Kasumi-1 (cell line): ENCODE data around the gene EP300.
"Not testable (repeated sequence)": the region's sequence is repeated elsewhere in the genome, so short reads cannot be mapped to it uniquely, and the experiment has no call there.

Source experiments
- DNase-seq, 2 experiments: peaks; one replicate each; lab custom pipeline; 2025; lab: John Stamatoyannopoulos, UW

The EP300 gene

DNA sequence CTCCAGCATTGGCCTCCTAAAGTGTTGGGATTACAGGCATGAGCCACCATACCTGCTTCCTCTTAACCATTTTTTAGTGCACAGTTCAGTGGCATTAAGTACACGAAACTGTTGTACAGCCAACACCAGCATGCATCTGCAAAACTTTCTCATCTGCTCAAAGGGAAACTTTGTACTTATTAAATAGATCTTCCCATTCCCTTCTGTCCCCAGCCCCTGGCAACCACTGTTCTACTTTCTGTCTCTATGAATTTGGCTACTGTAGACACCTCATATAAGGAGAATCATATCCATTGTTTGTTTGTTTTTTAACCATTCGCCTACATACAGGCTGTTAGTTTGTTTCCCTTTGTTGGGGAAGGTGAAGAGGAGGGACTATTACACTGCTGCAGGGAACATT lies 6.5 kb upstream of the EP300 start:
- no peak for DNase-seq

DNA sequence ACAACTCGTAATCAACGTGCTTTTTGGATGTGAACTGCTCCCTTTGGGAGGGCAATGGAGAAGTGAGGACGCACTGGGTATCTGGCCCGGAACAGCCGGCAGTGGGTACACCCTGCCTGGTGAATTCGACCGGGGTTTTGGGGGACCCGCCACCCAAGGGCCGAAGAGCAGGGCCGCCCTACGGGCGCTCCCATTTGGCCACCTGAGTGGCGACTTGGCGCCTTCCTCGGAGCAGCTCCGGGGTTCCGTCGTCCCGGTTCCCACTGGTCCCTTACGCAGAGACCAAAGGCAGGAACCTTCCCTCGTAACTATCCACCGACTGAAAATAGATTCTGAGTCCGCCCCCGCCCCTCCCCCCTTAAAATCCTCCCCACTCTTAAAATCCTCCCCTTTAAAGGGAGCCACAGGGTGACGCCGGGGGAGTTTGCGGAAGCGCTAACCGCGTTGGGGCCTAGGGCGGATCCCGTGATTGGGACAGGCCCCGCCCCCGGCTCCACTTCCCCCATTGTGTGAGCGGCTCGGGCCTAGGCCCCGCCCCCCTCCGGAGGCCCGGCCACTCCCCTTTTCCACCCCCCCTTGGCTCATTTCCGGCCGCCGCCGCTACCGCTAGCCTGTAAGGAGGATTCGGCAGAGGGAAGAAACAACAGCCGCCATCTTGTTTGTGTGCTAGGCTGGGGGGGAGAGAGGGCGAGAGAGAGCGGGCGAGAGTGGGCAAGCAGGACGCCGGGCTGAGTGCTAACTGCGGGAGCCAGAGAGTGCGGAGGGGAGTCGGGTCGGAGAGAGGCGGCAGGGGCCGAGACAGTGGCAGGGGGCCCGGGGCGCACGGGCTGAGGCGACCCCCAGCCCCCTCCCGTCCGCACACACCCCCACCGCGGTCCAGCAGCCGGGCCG lies 1.0 kb upstream of the EP300 start:
- peak; percentile 97 for DNase-seq

DNA sequence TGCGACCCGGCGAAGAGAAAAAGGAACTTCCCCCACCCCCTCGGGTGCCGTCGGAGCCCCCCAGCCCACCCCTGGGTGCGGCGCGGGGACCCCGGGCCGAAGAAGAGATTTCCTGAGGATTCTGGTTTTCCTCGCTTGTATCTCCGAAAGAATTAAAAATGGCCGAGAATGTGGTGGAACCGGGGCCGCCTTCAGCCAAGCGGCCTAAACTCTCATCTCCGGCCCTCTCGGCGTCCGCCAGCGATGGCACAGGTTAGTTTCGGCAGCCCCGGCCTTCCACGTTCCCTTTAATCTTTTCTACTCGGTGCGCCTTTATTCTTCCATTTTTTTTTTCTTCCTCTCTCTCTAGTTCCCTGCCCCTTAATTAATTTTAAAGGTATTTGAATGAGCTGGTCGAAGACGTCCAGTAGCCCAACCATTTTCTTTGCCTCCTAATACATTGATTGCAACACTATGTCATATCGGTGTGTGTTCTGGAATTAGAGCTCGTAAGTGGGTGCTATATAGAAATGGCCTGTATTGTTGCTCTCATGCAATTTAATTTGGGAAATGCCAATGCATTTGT lies 537 bp downstream of the EP300 start:
- peak; percentile 16 to 42 for DNase-seq

DNA sequence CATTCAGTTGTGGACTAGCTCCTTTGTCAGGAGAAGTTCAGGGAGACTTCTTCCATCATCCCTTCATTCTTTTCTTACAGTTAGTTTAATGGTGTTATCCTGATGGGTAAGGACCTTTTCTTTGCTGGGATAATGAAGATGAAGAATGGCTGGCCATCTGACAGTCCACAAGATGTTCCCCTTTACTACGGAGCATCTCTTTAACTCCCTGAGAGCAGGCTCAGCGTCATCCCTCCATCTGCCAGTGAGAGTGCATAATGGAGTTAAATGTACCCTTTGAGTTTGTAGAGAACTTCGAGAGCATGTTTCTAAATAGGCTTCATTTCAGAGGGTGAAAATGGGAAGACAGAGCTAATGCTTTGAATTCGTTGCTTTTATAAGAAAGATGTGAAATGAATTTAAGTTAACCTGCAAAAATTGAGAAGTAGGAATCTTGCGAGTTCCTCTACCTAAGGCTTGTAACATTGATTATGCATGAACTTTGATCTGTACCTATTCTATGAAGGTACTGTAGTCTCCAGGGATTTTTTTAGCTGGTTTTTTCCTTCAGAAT lies 1.7 kb downstream of the EP300 start:
- peak; percentile 50 to 63 for DNase-seq

DNA sequence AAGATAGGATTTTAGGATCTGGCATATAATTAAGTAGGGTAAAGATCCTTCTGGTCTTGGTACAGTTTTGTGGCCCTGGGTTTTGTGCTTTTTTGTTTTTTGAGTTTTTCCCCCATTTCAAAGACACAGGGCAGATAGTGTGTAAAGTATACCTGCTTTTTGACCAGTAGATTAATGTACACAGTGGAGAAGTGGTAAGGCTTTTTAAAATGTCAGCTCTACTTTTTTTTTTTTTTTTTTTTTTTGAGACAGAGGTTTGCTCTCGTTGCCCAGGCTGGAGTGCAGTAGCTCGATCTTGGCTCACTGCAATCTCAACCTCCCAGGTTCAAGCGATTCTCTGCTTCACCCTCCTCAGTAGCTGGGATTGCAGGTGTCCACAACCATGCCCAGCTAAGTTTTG lies 4.0 kb downstream of the EP300 start:
- DNase-seq = no peak

DNA sequence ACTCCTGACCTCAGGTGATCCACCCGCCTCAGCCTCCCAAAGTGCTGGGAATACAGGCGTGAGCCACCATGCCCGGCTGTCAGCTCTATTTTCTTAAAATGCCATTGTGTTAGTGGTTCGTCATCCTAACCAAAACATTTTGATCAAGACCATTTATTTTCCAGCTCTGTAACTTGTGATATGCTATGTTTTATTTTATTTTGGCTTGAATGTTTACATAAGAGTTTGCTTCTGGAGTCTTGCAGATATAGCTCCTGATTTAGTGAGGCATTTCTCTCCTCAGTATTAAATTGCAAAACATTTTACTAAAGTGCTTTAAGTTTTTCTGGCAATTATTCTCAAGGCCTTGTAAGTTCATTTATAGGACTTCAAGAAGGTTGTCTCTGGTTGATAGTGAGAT lies 4.4 kb downstream of the EP300 start:
- no peak for DNase-seq

GRCh38 chr22:41099036-41099435 lies 6.6 kb downstream of the EP300 start:
- no peak for DNase-seq

DNA sequence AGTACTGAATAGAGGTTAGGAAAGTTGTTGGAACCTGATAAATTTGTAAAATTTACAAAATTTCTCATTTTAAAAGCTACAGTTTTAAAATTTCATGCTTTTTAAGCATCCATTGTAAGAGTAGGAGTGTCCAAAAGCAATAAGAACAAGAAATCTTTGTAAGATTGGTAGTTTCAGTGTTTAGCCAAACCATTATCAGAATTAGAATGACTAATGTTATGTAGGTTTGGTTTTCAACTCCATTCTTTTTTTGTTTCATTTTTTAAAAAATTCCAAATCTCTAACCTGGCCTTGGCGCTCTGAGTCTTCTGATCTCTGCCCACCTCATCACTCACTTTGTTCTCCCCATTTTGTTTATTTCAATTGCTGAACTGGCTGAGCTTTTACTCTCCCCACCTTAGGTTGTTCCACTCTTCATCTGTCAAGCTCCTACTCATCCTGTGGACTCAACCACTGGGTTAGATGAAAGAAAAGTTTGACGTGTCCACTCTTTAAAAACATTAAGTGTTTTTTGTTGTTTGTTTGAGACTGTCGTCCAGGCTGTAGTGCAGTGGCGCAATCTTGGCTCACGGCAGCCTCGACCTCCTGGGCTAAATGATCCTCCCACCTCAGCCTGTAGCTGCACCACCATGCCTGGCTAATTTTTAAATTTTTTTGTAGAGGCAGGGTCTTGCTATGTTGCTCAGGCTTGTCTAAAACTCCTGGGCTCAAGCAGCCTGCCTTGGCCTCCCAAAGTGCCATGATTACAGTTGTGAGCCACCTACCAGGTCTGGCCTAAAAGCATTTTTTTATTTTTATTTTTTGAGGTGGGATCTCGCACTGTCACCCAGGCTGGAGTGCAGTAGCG lies 14.0 kb downstream of the EP300 start:
- no peak for DNase-seq

DNA sequence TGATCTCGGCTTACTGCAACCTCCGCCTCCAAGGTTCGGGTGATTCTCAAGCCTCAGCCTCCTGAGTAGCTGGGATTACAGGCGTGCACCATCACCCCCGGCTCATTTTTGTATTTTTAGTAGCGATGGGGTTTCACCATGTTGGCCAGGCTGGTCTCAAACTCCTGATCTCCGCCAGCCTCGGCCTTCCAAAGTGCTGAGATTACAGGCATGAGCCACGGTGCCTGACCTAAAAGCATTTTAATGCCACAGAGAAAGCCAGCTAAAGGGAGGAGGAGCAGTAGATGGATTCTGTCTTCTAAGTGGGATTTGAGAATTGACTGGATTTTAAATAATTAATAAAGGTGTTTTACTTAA lies 14.6 kb downstream of the EP300 start:
- not testable (repeated sequence) for DNase-seq

GRCh38 chr22:41110968-41111367 lies 18.6 kb downstream of the EP300 start:
- no peak for DNase-seq

- DNase-seq = no peak
These were observed 23.9 kb downstream of the EP300 start for GRCh38 chr22:41116342-41116741.

DNA sequence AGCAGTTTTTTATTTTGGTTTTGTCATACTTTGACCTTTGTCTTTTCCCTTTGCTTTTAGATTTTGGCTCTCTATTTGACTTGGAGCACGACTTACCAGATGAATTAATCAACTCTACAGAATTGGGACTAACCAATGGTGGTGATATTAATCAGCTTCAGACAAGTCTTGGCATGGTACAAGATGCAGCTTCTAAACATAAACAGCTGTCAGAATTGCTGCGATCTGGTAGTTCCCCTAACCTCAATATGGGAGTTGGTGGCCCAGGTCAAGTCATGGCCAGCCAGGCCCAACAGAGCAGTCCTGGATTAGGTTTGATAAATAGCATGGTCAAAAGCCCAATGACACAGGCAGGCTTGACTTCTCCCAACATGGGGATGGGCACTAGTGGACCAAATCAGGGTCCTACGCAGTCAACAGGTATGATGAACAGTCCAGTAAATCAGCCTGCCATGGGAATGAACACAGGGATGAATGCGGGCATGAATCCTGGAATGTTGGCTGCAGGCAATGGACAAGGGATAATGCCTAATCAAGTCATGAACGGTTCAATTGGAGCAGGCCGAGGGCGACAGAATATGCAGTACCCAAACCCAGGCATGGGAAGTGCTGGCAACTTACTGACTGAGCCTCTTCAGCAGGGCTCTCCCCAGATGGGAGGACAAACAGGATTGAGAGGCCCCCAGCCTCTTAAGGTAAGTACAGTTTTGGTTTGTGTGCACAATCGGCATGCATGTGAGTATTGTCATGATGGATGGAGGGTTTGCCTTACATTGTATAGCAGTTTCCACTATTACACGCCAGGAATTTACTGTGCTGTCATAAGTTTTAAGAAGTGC lies 25.0 kb downstream of the EP300 start:
- DNase-seq = no peak

DNA sequence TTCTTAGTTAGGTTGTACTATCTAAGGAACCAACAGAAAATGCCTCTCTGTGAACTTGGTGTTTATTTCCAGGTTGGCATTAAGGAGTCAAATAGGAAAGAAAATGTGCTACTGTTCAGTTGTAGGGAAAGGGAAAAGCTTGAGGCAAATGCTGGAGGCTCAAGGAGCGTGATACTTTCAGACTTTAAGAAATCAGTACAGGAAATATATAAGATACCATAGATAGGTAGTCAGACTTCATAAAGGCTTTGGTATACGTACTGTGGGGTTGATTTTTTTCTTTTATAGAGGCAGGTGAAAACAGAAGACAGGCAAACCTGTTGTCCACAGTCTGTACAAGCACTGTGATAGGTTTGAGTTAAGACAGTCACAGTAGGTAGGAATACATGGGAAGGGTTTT lies 30.8 kb downstream of the EP300 start:
- DNase-seq = no peak

DNA sequence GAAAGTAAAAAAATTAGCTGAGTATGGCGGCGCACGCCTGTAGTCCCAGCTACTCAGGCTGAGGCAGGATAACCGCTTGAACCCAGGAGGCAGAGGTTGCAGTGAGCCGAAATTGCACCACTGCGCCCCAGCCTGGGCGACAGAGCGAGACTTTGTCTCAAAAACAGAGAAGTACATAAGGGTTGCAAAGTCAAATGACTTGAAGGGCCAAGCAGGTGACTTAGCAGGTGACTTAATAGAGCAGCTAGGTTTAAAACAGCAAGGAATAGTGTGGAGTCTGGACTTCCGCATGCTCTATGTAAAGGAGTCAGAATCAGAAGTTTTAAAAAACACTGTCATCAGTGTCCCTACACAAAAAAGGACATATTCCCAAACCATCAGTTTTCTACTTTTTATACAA lies 31.7 kb downstream of the EP300 start:
- no peak for DNase-seq

DNA sequence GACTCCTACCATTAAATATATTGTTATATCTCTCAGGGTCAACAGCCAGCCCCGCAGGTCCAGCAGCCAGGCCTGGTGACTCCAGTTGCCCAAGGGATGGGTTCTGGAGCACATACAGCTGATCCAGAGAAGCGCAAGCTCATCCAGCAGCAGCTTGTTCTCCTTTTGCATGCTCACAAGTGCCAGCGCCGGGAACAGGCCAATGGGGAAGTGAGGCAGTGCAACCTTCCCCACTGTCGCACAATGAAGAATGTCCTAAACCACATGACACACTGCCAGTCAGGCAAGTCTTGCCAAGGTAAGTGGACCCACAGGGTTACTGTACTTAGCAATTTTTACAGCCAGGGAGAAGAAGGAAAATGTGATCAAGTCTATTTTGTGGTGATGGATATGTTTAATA lies 35.1 kb downstream of the EP300 start:
- DNase-seq = peak; percentile 45 to 53

DNA sequence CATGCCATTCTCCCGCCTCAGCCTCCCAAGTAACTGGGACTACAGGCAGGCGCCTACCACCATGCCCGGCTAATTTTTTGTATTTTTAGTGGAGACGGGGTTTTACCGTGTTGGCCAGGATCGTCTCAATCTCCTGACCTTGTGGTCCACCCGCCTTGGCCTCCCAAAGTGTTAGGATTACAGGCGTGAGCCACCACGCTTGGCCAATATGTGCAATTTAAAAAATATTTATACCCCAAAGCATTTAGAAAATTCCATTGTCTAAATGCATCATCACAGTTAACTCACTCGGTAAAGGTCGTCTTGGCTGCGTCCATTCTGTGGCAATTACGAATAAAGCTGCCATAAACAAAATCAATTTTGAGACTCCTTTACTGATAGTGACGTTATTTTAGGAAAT lies 36.2 kb downstream of the EP300 start:
- no peak for DNase-seq

DNA sequence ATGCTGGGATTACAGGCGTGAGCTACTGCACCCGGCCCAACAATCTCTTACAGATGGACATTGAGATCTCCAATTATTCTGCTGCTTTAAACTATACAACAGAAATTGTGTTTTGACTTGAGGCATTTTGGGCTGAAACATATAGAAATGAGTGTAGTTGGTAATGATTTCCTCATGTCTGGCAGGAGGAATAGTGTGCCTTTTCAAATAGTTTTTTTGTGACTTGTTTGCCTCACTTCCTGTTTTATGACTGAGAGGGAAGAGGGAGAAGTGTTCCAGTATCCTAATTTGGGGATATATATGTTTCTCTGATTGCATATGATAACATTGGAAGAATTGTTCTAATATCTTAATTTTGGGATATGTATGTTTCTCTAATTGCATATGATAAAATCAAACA lies 40.2 kb downstream of the EP300 start:
- DNase-seq = no peak

GRCh38 chr22:41140365-41140957 lies 48.1 kb downstream of the EP300 start:
- no peak for DNase-seq

- DNase-seq = not testable (repeated sequence)
These were observed 53.5 kb downstream of the EP300 start for GRCh38 chr22:41145921-41146320.

GRCh38 chr22:41146573-41146972 lies 54.2 kb downstream of the EP300 start:
- no peak for DNase-seq

DNA sequence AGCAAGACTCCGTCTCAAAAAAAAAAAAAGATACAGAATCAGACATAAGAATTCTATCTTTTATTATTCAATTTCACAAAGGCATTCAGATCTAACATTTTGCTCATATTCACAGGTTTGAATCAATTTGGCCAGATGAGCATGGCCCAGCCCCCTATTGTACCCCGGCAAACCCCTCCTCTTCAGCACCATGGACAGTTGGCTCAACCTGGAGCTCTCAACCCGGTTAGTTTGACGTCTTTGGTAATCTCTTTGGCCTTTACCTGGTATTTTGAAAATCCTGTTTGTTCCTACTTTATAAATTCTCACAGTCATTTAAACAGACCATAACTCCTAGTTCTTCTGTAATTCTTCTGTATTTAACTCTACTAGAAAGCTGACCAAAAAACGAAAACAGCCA lies 55.3 kb downstream of the EP300 start:
- DNase-seq = no peak
